Activated CD4-positive, CD25-positive, alpha-beta regulatory T cell treated with anti-CD3 and anti-CD28 coated beads, Interleukin-2, amount 50 U/mL, for 24 hours (primary cell): ENCODE results near the gene DCAF15.

Source experiments
- ATAC-seq, 2 donors: fragments of 150-1000 bp; cut with Tn5 transposase; one replicate each; pipeline ENCODE4 v1.10.0; 2021; ENCODE audit warnings: mild to moderate bottlenecking in 1 of 2, moderate library complexity in 1 of 2

DCAF15 gene

DNA sequence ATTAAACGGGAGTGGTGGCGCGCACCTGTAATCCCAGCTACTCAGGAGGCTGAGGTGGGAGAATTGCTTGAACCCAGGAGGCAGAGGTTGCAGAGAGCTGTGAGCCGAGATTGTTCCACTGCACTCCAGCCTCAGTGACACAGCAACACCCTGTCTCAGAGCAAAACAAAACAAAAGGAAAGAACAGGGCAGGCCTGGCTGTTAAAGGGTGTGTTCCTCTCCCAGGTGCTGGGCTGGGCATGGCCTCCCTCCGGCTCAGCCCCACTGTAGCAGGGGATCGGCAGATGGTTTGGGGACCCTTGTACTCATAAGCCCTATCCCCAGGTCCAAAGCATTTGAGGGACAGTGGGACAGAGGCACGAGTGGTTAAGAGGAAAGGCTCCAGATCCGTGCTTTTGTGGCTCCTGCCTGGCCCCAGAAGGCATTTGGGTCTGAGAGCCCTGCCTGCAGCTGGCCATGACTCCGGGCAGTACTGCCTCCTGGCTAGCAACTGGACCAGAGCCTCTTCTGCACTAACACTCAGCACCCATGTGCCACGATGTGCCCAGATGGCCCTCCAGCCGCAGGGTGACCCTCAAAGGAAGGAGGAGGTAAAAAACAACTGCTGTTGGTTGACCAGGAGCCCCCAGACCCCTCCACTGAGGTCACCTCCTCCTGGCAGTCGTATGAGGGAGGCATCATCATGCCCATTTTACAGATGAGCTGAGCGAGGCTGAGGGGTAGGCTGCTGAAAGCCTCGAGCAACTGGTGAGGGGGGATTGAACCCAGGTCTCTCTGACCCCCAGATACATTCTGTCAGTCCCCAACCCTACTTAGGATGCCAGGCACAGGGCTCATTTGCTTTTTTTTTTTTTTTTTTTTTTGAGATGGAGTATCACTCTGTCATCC lies 43.8 kb downstream of the DCAF15 start:
- no peak for ATAC-seq

GRCh38 chr19:13996928-13997630 lies 44.8 kb downstream of the DCAF15 start:
- ATAC-seq = no peak

DNA sequence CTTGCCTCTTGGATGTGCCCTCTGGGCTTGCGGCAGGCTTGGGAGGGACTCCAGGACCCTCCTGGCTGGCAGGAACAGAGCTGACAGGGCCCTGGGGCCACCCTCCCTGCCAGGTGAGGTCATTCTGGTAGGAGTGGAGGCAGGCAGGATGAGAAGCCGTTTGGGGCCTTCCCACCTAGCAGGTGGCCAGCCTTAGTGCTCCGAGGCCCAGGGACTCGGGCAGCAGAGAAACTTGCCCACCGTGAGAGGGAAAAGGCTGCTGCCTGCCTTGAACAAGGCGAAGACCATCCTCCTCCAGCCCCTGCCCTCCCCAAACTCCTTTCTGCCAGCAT lies 45.3 kb downstream of the DCAF15 start:
- ATAC-seq = no peak

- no peak for ATAC-seq
These were observed 46.1 kb downstream of the DCAF15 start for GRCh38 chr19:13998426-13998825.

DNA sequence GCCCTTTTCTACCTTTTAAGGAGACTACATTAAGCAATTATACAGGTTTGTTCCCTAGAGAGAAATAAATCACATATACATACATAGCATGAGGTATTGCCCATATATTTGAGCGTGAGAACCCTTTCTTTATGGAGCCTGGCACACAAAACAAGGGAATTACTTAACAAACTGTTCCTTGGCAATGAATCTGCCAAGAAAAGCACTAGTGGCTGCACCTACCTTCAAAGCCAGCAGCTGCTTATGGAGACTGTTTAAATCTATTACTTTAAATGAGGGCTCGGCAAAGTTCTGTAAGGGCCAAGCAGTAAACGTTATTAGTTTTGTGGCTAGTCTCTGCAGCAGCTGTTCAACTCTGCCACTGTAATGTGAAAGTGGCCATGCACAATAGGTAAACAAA lies 46.8 kb downstream of the DCAF15 start:
- ATAC-seq = no peak

DNA sequence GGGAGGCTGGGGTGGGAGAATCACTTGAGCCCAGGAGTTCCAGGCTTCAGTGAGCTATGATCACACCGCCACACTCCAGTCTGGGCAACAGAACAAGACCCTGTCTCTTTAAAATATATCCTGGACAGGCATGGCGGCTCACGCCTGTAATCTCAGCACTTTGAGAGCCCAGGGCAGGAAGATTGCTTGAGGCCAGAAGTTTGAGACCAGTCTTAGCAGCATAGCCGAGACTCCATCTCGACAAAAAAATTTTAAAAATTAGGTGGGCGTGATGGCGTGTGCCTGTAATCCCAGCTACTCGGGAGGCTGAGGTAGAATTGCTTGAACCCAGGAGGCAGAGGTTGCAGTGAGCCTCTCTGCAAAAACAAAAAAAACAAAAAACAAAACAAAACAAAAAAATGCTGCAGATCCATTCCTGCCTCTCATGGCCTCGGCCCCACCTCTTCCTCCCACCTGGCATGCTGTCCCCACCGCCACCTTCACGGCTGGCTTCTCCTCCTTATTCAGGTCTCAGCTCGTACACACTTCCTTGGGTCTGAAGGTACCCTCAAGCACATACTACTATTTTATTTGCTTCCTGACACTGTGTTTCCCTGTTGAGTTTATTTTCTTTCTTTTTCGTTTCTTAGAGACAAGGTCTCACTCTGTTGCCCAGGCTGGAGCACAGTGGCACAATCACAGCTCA lies 48.5 kb downstream of the DCAF15 start:
- ATAC-seq = no peak

DNA sequence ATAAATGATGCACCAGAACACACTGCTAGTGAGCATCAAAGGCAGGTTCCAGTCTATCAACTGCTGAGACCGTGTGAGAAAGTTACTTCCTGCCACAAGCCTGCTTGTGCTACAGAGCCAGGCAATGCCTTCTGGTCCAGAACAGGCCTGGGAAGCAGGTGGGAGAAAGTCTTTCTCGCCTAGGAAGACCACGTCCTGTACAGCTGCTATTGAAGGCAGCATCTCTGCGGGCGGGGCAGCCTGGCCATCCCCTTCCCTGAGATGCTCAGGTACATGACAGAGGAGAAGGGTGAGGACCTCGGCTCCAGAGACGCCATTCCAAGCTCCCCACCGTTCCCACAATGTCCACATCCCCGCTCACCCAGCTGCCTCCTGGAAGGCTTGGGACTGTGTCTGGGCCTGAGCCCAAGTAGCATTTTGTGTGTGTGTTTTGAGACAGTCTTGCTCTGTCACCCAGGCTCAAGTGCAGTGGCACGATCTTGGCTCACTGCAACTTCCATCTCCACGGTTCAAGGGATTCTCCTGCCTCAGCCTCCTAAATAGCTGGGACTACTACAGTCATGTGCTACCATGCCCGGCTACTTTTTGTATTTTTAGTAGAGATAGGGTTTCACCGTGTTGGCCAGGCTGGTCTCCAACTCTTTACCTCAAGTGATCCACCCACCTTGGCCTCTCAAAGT lies 50.4 kb downstream of the DCAF15 start:
- no peak for ATAC-seq

DNA sequence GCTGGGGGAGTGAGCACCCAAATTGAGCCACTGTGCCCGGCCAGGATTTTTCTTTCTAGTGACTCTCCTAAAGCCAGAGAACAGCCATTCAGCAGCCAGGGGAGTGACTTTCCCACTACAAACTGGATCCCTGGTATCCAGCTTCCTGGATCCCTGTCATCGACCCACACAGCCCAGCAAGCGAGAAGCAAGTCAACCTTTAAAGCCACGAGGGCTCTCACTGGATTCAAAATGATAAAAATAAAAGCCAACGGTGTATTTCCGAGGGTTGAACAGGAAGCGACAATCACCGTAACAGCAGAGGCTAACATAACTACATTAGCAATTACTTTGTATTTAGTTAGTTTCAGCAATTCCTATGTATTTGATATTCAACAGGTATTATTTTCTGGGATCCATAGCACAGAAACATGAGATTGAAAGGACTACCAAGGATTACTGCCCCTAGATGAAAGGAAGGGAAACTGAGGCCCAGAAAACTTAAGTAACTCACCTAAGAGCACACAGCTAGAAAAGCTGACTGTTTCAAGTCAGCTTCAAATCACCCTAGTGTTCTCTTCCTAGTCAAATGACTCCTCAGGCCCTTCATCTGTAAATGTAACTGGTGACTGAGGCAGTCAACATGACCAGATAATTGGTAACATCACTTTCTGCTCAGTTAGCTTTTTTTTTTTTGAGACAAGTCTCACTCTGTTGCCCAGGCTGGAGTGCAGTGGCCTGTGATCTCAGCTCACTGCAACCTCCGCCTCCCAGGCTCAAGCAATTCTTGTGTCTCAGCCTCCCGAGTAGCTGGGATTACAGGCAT lies 51.1 kb downstream of the DCAF15 start:
- ATAC-seq = no peak

DNA sequence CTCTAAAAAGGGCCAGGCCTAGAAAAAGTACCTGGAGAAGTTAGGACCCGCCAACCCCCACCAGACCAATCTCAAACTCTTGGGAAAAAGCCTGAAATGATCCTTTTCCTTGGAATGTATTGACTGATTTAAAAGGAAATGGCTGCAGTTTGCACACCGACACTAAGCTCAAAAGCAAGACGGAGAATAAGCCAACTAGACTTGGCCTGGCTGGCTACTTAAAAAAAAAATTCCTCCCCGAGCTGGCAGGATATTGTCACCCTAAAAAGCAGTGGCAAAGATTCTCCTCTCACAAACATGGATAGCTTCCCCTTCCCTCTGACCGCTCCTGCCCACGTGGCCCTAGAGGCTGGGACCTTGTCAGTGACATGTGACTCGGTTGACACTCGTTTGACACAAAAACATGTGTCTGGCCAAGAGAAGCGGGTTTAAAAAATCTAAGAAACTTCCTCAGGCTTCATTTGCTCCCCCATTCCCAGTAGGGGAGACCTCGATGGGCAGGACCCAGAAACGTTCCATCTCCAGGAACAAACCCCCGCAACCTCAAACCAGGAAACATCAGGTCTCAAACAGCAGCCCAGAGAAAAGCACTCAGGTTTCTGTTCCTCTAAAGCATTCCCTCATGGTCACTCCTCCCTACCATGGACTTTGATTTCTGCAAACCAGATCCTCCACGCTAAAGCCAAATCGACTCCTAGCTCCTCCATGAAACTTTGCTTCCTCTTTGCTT lies 52.5 kb downstream of the DCAF15 start:
- ATAC-seq = no peak

GRCh38 chr19:14005349-14006084 lies 53.2 kb downstream of the DCAF15 start:
- ATAC-seq = peak; percentile 39 to 40

- peak; percentile 87 to 88 for ATAC-seq
These were observed 53.9 kb downstream of the DCAF15 start, which contains the start of gene RFX1 for GRCh38 chr19:14006085-14006765. RFX1 (minus strand) TSS chr19:14006320; CDS start chr19:13993843, 12,477 bp downstream.

GRCh38 chr19:14006766-14007562 lies 54.7 kb downstream of the DCAF15 start:
- peak; percentile 5 to 7 for ATAC-seq
